Measurements from ENCODE around the gene ITIH6. TPM values are rescaled to one million over a fixed set of nuclear protein-coding genes. Genes with fewer than 3 reads are reported as not detected.

ITIH6 gene
- total RNA-seq, 1 experiment from 2014 or later = not detected

DNA sequence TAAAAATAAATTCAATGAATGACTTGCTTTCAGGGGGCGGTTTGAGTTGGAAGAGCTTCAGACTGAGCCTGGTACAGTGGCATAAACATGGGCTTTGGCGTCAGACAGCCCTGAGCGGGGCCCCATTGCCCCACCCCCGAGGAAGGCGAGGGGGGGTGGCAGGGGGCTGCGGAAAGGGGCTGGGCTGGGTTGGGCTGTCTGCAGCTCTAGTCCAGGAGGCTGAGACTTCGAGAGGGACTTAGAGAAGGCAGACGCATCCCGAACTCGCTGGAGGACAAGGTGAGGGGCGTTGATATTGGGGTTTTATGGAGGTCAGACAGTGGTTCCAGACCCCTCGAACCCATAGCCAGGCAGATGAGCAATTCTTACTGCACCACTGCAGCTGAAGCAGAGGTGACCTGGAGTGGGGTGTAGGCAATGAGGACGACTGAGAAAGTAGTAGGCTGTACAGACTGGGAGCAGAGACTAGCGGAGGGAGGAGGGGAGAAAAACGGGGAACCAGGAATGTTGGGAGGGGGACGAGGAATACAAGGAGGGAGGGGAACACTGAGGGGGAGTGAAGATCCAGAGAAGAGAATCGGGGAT lies 9.6 kb upstream of the ITIH6 start, which contains the start of gene MAGED2:
MAGED2 (plus strand) TSS at position 222 of the 585 bp plus-strand sequence. CDS start 1,587 bp downstream, outside the sequence.
- no peaks in the 10 kb centered on the region for H3K9me2 ChIP-seq (ENCODE audit: insufficient read depth)
- H2AFZ ChIP-seq = peak within 1 kb of the TSS; percentile 90
- peak within 1 kb of the TSS; percentile 78 for H3K4me2 ChIP-seq
- H3K4me1 ChIP-seq (replicated peaks; ENCODE audit: insufficient read depth) = peaks cover 8% of the 10 kb centered on the region; the same call in 1 of the 2 replicates
- peaks cover 17% of the 10 kb centered on the region for H3K79me2 ChIP-seq (ENCODE audit: low read depth)
- peaks cover 9% of the 10 kb centered on the region; the same call in 1 of the 2 replicates for H3K27me3 ChIP-seq (ENCODE audit: insufficient read depth, low read depth)
- H3K9me3 ChIP-seq (ENCODE audit: insufficient read depth, low read depth) = no peaks in the 10 kb centered on the region
- DNase-seq = peak in 1 of 2 experiments; percentile 7
- intact Hi-C loops (cut with micrococcal nuclease; ENCODE audit: unreplicated experiment) = loop anchor here (1.0 to 5.0 kb wide), 2 partner anchors 168 to 195 kb away; partner anchors contain the start of gene APEX2
- H4K20me1 ChIP-seq (ENCODE audit: insufficient read depth) = no peaks in the 10 kb centered on the region
- POLR2A ChIA-PET (ENCODE audit: unreplicated experiment) = interaction anchor here (0.7 kb wide), 1 partner anchor 8 kb away, joined by 3 read pairs; no protein-coding TSS in a partner anchor
- no TSS peak for BruUV-seq (replicated peaks)
- no peak for TF ChIP-seq EZH2 (IDR thresholded peaks at IDR 0.05; ENCODE audit: low read depth)
- TF ChIP-seq CTCF (conservative IDR thresholded peaks at IDR 0.05) = no peak
- H3K36me3 ChIP-seq (ENCODE audit: low read depth) = no peaks in the 10 kb centered on the region
- peak within 1 kb of the TSS; percentile 86 for H3K4me3 ChIP-seq
- no peak within 1 kb of the TSS for H3K27ac ChIP-seq
- H3F3A ChIP-seq (ENCODE audit: insufficient read depth, low read depth) = no peaks in the 10 kb centered on the region
- CTCF ChIA-PET = interaction anchor here (0.6 kb wide), 2 partner anchors 10 to 281 kb away, joined by 3 to 4 read pairs; no protein-coding TSS in a partner anchor

DNA sequence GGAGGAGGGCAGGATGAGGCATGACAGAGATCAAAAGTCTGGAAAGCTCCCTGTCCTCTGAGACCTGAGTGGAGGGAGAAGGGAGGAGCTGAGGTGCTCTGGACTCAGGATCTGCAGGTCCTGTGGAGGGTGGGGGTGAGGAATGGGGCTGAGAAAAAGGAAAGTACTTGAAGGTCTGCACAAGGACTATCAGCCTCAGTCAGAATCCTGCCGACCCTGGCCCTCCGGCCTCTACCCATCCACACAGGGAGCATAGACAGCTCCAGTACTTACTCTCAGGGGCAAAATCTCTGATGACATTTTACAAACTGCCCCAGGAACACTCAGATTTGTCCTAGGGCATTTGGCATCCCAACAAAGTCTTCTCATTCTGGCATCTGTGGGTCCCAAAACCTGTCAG lies 991 bp upstream of the ITIH6 start:
- Histone ChIP-seq H2AFZ (no peak overlapping the region), H3K4me2 (no peak overlapping the region), H4K20me1 (ENCODE audit: insufficient read depth) (no peaks in the 10 kb centered on the region), H3K9me3 (ENCODE audit: insufficient read depth, low read depth) (no peaks in the 10 kb centered on the region), H3K9me2 (ENCODE audit: insufficient read depth) (no peaks in the 10 kb centered on the region), H3K79me2 (ENCODE audit: low read depth) (no peaks in the 10 kb centered on the region), H3K4me3 (no peak overlapping the region), H3K27me3 (ENCODE audit: insufficient read depth, low read depth) (peaks cover 19% of the 10 kb centered on the region; the same call in 1 of the 2 replicates), H3F3A (ENCODE audit: insufficient read depth, low read depth) (no peaks in the 10 kb centered on the region), H3K27ac (no peak overlapping the region), H3K36me3 (ENCODE audit: low read depth) (no peaks in the 10 kb centered on the region), H3K4me1 (replicated peaks; ENCODE audit: insufficient read depth) (no peaks in the 10 kb centered on the region)
- intact Hi-C loops (cut with micrococcal nuclease; ENCODE audit: unreplicated experiment) = no loop called here
- CTCF ChIA-PET = no interaction called here
- no peak for DNase-seq
- POLR2A ChIA-PET (ENCODE audit: unreplicated experiment) = interaction anchor here (0.5 to 0.6 kb wide), 2 partner anchors 9 to 104 kb away, joined by 3 to 4 read pairs; partner anchors contain the start of gene MAGED2
- no TSS peak for BruUV-seq (replicated peaks)
- TF ChIP-seq EZH2 (IDR thresholded peaks at IDR 0.05; ENCODE audit: low read depth) = no peak
- no peak for TF ChIP-seq CTCF (conservative IDR thresholded peaks at IDR 0.05)

DNA sequence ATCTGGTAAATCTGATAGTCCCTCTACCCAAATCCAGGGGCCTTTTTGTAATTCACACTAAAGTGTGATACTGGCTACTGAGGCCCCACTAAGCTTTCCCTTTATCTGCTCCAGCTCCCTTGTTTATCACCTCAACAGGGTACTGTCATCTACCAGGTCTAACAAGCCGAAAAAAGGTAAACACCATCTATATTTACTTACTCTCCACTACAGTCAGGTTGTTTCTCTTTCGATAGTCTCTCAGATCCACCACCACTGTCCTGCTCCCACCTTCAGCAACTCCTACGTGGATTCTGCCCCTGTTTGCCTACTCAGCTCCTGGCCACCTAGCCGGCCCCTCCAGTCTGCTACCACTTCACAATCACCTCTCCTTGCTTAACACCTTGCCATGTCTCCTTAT lies 3.3 kb downstream of the ITIH6 start:
- POLR2A ChIA-PET (ENCODE audit: unreplicated experiment) = no interaction called here
- Histone ChIP-seq H4K20me1 (ENCODE audit: insufficient read depth) (no peaks in the 10 kb centered on the region), H3K79me2 (ENCODE audit: low read depth) (no peaks in the 10 kb centered on the region), H3K27ac (no peak overlapping the region), H3K36me3 (ENCODE audit: low read depth) (no peaks in the 10 kb centered on the region), H3K4me3 (no peak overlapping the region), H3K9me3 (ENCODE audit: insufficient read depth, low read depth) (no peaks in the 10 kb centered on the region), H3K4me2 (no peak overlapping the region), H3K4me1 (replicated peaks; ENCODE audit: insufficient read depth) (no peaks in the 10 kb centered on the region), H2AFZ (no peak overlapping the region), H3F3A (ENCODE audit: insufficient read depth, low read depth) (no peaks in the 10 kb centered on the region), H3K9me2 (ENCODE audit: insufficient read depth) (no peaks in the 10 kb centered on the region), H3K27me3 (ENCODE audit: insufficient read depth, low read depth) (peaks cover 21% of the 10 kb centered on the region; the same call in 1 of the 2 replicates)
- no peak for DNase-seq
- intact Hi-C loops (cut with micrococcal nuclease; ENCODE audit: unreplicated experiment) = no loop called here
- TF ChIP-seq CTCF (conservative IDR thresholded peaks at IDR 0.05) (no peak), EZH2 (IDR thresholded peaks at IDR 0.05; ENCODE audit: low read depth) (no peak)
- CTCF ChIA-PET = no interaction called here
- no TSS peak for BruUV-seq (replicated peaks)
